Inferior parietal cortex (tissue), 1 donor: ENCODE data around the gene FAM83F.

Experiments
- DNase-seq: peaks from one replicate; pipeline ENCODE4 v3.0.0-alpha.2; 2016; ENCODE audit errors: extremely low spot score

The FAM83F gene

DNA sequence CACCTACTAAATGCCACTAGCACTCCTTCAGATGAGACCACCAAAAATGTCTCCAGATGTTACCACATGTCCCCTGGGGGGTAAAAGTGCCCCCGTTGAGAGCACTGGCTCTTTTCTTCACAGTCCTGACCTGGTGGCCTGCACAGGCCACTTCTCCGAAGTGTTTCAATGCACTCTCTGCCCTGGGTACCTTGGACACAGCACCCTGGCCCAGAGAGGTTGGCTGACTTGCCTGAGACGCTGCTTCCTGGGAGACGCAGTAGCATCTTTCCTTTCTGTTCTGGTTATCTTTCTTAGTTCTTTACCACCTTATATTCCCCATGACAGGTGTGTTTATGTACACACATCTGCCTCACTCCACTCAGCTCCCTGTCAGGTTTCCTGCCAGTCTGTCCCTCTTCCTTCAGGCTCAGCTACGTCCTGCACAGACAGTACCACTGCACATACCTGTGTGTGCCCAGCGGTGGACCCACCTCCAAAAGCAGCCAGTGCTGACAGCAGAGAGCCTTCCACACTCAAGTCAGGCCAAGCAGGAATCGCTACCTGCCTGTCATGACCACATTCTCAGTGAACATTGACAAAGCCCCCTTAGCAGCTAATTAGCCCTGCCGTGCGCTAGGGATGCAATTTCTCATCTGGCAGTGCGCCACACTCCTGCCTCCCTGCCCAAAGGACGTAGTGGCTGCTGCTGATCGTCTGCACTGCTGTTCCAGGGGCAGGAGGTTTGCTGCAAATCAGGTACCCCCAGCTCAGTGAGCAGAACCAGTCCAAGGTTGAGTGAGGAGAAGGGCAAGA, 39.0 kb downstream of the FAM83F start:
- no peak for DNase-seq

GRCh38 chr22:40035351-40035750, 40.6 kb downstream of the FAM83F start:
- DNase-seq = no peak

DNA sequence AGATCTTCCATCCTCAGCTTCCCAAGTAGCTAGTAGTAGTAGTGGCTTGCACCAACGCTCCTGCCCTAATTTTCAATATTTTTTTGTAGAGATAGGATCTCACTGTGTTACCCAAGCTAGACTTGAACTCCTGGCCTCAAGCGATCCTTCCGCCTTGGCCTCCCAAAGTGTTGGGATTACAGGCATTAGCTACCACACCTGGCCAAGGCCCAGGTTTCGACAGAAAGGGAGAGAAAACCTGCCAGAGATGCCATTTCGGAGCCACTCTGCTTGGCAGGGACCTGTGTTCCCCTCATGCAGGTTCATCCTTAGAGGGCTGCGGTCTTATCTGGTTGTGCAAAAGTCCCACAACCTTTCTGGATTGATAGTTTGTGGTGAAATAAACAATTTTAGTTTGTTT, 41.4 kb downstream of the FAM83F start:
- DNase-seq = no peak

- DNase-seq = peak; percentile 66
Measured at GRCh38 chr22:40036591-40037225, 42.0 kb downstream of the FAM83F start.

DNA sequence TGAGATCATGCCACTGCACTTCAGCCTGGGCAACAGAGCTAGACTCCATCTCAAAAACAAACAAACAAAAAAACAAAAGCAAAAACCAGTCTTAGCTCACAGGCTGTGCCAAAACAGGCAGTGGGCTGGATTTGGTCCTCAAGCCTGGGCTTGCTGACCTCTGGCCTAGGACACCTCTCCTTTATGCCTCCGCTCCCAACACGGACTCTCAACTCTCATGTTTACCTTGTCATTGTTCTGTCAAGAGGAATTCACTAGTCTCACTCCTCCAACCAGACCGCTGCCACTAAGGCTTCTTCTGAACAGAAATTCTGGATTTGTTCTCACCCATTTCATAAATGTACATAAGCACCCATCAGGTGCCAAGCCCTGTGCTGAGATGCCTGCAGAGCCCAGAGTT, 42.6 kb downstream of the FAM83F start:
- DNase-seq = no peak

GRCh38 chr22:40039482-40040115, 44.8 kb downstream of the FAM83F start:
- no peak for DNase-seq

DNA sequence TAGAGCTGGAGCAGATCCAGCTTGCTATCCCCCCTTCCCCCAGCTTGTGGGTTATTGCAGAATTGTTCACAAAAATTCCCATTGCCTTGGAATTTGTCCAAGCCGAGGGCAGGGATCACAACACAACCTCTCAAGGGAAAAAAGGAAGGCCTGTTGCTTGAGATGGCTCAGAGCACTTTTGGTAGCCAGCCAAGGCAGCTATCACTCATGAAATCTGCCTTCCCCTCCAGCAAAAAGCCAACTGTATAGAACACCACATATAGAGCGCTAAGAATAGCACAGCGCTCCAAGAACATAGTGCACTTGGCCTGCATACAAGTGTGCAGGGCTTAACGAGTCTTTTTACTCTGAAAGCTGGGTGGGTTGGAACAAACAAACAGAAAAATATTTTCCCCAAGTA, 46.2 kb downstream of the FAM83F start:
- peak; percentile 79 for DNase-seq

- no peak for DNase-seq
Measured at GRCh38 chr22:40041366-40042137, 46.8 kb downstream of the FAM83F start.

- DNase-seq = no peak
Measured at GRCh38 chr22:40042312-40042711, 47.6 kb downstream of the FAM83F start.

DNA sequence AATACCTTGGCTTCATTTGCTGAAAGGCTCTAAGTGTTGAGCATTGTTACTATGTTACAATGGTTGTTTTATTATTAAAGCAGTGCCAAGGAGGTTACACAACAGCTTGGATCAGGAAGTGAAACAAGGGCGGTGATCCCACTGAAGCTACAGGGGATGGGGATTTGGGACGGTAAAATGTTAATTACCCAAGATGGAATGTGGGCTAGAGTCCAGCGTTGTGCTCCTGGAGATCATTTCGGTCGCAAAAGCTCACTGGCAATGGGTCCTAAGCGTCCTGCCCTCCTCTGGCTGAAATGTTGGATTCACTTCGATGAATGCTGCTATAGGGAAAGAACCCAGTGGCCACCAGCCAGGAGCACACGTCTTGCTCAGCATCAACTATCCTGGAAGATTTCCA, 48.3 kb downstream of the FAM83F start:
- no peak for DNase-seq

DNA sequence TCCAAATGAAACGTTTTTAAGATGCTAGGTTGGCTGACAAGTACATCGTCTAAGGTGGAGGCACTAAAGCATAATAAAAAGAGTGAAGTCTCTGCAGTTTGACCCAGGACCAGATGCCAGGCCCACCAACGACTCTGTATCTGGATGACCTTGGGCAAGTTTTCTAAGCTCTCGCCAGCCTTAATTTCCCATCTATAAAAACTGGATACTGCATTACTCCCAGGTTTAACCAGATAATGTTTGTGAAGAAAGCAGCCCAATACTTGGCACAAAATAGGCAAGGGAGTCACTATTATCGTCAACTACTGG, 49.0 kb downstream of the FAM83F start:
- DNase-seq = no peak

- peak; percentile 100 for DNase-seq
Measured at GRCh38 chr22:40044102-40044869, 49.5 kb downstream of the FAM83F start.

DNA sequence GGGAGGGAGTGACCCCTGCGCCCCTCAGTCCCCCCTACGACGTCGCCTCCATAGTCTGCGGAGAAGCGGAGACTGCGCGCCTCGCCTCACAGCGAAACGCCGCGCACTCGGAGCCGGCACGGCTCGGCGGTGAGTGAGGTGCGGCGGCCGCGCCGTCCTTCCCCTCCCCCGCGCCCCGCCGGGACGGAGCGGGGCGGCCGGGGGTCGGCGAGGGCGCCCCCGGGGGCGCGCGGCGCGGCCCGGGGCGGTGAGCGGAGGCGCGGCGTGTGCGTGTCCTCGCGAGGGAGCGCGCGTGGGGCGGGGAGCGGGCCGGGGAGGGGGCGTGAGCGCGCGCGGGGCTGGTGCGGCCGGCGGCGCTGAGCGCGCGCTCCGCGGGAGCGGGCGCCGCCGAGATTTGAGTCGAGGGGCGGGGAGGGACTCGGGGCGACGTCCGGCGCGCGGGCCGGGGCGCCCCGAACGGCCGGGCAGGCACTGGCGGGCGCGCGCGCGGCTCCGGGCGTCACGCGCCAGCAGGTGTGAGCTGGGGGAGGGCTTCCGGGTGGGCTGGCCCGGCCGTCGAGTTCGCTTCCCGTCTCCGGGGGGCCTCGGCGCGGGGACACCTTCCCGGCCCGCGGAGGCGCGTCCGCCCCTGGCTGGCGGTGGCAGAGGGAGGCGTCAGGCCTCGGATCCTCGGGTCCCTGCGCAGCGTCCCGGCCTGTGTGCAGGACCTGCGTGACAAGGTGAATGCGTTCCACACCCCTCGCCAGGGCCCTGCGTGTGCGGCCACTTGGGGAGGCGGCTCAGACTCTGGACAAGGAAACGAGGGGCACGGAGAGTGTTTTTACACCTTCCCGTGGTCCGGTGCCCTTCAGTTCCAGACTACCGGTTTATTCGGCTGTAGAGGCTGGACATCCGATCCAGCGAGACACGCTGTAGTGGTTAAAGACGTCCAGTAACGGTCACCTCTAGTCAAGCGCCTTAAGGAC, 50.4 kb downstream of the FAM83F start:
- no peak for DNase-seq

- no peak for DNase-seq
Measured at GRCh38 chr22:40046126-40046525, 51.4 kb downstream of the FAM83F start.

- no peak for DNase-seq
Measured at GRCh38 chr22:40050258-40050657, 55.5 kb downstream of the FAM83F start.

- no peak for DNase-seq
Measured at GRCh38 chr22:40051322-40051721, 56.6 kb downstream of the FAM83F start.

DNA sequence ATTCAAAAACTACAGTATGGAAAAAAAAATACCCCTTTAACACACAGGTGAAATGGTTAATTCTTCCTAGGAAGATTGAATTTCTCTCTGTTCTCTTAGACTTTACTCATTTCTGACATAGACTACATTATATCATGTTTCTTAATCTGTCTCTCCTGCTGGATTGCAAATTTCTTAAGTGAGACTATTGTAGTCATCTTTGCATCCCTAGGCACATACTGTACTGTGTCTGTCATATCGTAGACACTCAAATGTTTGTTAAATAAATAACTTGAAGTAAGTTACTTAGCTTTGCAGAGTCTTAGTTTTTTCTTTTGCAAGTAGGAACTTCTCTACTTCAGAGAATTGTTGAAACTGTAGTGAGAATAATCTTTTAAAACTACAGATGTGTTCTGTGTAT, 58.7 kb downstream of the FAM83F start:
- DNase-seq = no peak

DNA sequence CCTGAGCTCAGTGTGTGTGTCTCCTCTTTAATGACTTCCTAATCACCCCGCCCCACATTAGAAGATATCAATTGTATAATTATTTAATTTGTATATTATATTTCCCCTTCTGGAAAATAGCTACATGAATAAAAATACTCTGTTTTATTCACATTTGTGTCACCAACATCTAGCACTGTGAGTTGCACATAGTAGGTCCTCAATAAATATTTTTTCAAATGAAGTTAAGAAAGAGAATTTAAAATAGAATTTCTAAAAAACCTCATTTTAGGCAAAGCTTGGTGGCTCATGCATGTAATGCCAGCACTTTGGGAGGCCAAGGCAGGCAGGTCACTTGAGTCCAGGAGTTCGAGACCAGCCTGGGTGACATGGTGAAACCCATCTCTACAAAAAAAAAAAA, 59.7 kb downstream of the FAM83F start:
- DNase-seq = no peak

DNA sequence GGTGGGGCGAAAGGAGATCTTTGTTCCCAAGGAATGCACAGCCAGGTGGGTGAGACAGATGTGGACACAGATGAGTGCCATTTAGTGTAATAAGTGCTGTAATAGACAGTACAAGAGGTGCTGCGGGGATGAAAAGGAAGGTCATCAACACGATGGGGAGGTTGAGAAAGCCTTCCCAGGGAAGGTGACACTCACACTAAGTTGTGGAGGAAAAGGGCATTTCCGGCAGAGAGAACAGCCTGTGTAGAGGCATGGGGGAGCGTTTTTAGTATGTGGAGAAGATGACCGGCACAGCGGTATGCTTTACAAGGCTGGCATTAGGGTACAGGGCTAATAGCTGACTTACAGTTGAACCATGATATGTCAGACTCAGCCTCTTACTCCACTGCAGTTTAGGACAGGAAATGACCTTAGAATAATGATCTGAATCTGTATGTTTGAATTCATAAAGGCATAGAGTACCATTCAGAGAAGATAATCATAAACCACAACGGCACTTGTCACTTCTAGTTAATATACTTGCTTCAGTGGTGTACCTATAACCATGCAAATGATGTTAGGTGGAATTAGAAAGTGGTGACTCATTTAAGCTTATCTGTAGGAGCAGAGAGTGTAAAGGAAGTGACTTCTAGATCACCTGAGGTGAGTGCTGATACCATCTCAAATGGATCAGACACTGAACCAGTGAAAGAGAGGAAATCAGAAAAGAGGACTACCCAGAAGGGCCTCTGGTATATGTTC, 60.6 kb downstream of the FAM83F start:
- no peak for DNase-seq

DNA sequence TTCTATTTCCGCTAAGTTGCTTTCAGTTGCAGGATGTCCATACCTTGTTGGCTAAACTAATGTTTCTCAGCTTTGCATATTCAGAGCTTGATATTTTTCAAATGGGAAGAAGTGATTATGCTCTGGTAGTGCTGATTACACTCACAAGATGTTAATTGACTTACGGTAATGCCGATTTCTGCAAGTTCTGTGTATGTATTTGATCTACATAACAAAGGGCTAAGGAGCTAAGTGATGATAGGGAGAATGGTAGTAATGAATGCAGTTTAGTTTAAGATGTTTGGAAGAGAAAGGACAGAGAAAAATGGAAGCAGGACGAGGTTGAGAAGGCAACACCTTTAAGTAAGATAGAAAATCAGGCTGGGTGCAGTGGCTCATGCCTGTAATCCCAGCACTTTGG, 61.4 kb downstream of the FAM83F start:
- DNase-seq = no peak
